Mammary epithelial cell (primary cell): ENCODE data around the gene PPP1R12B.
"Not testable (repeated sequence)": the region's sequence is repeated elsewhere in the genome, so short reads cannot be mapped to it uniquely, and the experiment has no call there.

Experiments
- EZH2 ChIP-seq: IDR thresholded peaks from 2 replicates; pipeline ENCODE4 v1.6.1; 2012; ENCODE audit warnings: low read length, inconsistent platforms, borderline replicate concordance
- TF ChIP-seq, protein P1 (sequence below), 2 donors: IDR thresholded peaks in 1 of 2; conservative IDR thresholded peaks in 1 of 2; 2 replicates each; pipeline ENCODE4 v1.5.1; 2011 to 2012; ENCODE audit warnings: inconsistent platforms in 2 of 2, low read length in 2 of 2, mild to moderate bottlenecking in 2 of 2, control low read depth in 1 of 2, low read depth in 1 of 2; ENCODE audit not compliant: insufficient read depth in 1 of 2; ENCODE audit errors: extremely low read depth in 1 of 2

DNA sequence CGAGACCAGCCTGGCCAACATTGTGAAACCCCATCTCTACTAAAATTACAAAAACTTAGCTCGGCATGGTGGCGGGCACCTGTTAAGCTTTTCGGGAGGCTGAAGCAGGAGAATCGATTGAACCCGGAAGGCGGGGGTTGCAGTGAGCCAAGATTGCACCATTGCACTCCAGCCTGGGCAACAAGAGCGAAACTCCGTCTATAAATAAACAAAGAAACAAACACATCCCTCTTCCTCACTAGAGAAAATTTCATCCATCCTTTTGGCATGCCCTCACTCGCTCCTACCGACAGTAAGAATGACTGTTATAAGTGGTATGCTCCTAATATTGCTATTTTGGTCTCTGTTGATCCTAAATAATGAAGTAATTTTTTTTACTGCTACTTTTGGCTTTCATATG, 195.0 kb downstream of the PPP1R12B start:
- TF ChIP-seq, protein P1, sequence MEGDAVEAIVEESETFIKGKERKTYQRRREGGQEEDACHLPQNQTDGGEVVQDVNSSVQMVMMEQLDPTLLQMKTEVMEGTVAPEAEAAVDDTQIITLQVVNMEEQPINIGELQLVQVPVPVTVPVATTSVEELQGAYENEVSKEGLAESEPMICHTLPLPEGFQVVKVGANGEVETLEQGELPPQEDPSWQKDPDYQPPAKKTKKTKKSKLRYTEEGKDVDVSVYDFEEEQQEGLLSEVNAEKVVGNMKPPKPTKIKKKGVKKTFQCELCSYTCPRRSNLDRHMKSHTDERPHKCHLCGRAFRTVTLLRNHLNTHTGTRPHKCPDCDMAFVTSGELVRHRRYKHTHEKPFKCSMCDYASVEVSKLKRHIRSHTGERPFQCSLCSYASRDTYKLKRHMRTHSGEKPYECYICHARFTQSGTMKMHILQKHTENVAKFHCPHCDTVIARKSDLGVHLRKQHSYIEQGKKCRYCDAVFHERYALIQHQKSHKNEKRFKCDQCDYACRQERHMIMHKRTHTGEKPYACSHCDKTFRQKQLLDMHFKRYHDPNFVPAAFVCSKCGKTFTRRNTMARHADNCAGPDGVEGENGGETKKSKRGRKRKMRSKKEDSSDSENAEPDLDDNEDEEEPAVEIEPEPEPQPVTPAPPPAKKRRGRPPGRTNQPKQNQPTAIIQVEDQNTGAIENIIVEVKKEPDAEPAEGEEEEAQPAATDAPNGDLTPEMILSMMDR (conservative IDR thresholded peaks at IDR 0.05 in 1 of 2, IDR thresholded peaks at IDR 0.05 in 1 of 2; ENCODE audit: extremely low read depth in 1 of 2, insufficient read depth in 1 of 2, low read depth in 1 of 2, low read length in 2 of 2) = not testable (repeated sequence)
- TF ChIP-seq EZH2 = not testable (repeated sequence)
